HFFc6 (cell line): ENCODE results near the gene DPYSL4. TPM values are rescaled to one million over a fixed set of nuclear protein-coding genes. Genes with fewer than 3 reads are reported as not detected.

Experiments used
- DNase-seq: peaks from one replicate; pipeline ENCODE4 v3.0.0-alpha.2; 2018
- H3K27ac Mint-ChIP-seq: 2 replicates; pipeline ENCODE4 v1.8.0; 2020; ENCODE audit warnings: mild to moderate bottlenecking, mixed read lengths
- H3K27me3 Mint-ChIP-seq: 2 replicates; pipeline ENCODE4 v1.8.0; 2021; ENCODE audit warnings: mild to moderate bottlenecking, moderate library complexity, mixed read lengths; ENCODE audit not compliant: insufficient read depth
- H3K36me3 Mint-ChIP-seq: 2 replicates; pipeline ENCODE4 v1.8.0; 2021; ENCODE audit warnings: low read depth, mixed read lengths
- H3K4me1 Mint-ChIP-seq: 2 replicates; pipeline ENCODE4 v1.8.0; 2020; ENCODE audit warnings: low read depth, mixed read lengths
- H3K4me3 Mint-ChIP-seq: 2 replicates; pipeline ENCODE4 v1.8.0; 2020; ENCODE audit warnings: mild to moderate bottlenecking, moderate library complexity, mixed read lengths
- H3K9me3 Mint-ChIP-seq: 2 replicates; pipeline ENCODE4 v1.8.0; 2020; ENCODE audit warnings: mild to moderate bottlenecking, mixed read lengths
- CTCF ChIP-seq: fragments of 200-600 bp; sonication (generic); IDR thresholded peaks from 2 replicates; pipeline ENCODE4 v1.5.0; 2021; ENCODE audit warnings: antibody characterized with exemption, mild to moderate bottlenecking
- total RNA-seq, 6 experiments: library from RNA; stranded (reverse); fragmentation: NEBNext Ultra II Directional; extraction: Animal tissue kit (Norgen Biotek cat#: 25700); gene quantifications; 2 replicates in 1 of 6; 3 replicates in 5 of 6; pipeline ENCODE4 v1.2.3, GENCODE V29; 2021

DPYSL4 gene
- total RNA-seq, 6 experiments from 2014 or later, result 0.13 to 2.4 (median 0.34) TPM

- no peak for DNase-seq
- no peaks in the 10 kb centered on the region for H3K9me3 Mint-ChIP-seq
- no peak for TF ChIP-seq CTCF
- H3K4me1 Mint-ChIP-seq, result no peaks in the 10 kb centered on the region
- H3K27ac Mint-ChIP-seq, result no peak overlapping the region
- H3K4me3 Mint-ChIP-seq, result no peak overlapping the region
- peaks cover 27% of the 10 kb centered on the region for H3K27me3 Mint-ChIP-seq
- H3K36me3 Mint-ChIP-seq, result no peaks in the 10 kb centered on the region
These were observed 54.7 kb downstream of the DPYSL4 start for GRCh38 chr10:132241496-132241895.

- no peak for TF ChIP-seq CTCF
- Mint-ChIP-seq H3K9me3 (no peaks in the 10 kb centered on the region), H3K36me3 (no peaks in the 10 kb centered on the region), H3K27ac (no peak overlapping the region), H3K4me3 (no peak overlapping the region), H3K27me3 (peaks cover 31% of the 10 kb centered on the region), H3K4me1 (no peaks in the 10 kb centered on the region)
- DNase-seq, result no peak
These were observed 55.5 kb downstream of the DPYSL4 start for GRCh38 chr10:132242103-132242840.

- DNase-seq, result no peak
- no peak overlapping the region for H3K4me3 Mint-ChIP-seq
- H3K27ac Mint-ChIP-seq, result no peak overlapping the region
- H3K36me3 Mint-ChIP-seq, result no peaks in the 10 kb centered on the region
- H3K27me3 Mint-ChIP-seq, result peaks cover 26% of the 10 kb centered on the region
- no peak for TF ChIP-seq CTCF
- H3K9me3 Mint-ChIP-seq, result no peaks in the 10 kb centered on the region
- no peaks in the 10 kb centered on the region for H3K4me1 Mint-ChIP-seq
These were observed 56.4 kb downstream of the DPYSL4 start for GRCh38 chr10:132243141-132243540.

GRCh38 chr10:132243626-132244025 lies 56.9 kb downstream of the DPYSL4 start:
- Mint-ChIP-seq H3K4me1 (no peaks in the 10 kb centered on the region), H3K27ac (no peak overlapping the region), H3K4me3 (no peak overlapping the region), H3K27me3 (peaks cover 23% of the 10 kb centered on the region), H3K9me3 (no peaks in the 10 kb centered on the region), H3K36me3 (no peaks in the 10 kb centered on the region)
- TF ChIP-seq CTCF, result no peak
- no peak for DNase-seq

- no peak for TF ChIP-seq CTCF
- H3K9me3 Mint-ChIP-seq, result no peaks in the 10 kb centered on the region
- H3K27ac Mint-ChIP-seq, result no peak overlapping the region
- no peaks in the 10 kb centered on the region for H3K4me1 Mint-ChIP-seq
- no peak for DNase-seq
- H3K27me3 Mint-ChIP-seq, result peaks cover 18% of the 10 kb centered on the region
- H3K4me3 Mint-ChIP-seq, result no peak overlapping the region
- no peaks in the 10 kb centered on the region for H3K36me3 Mint-ChIP-seq
These were observed 58.3 kb downstream of the DPYSL4 start for GRCh38 chr10:132245056-132245455.
